Measurements from ENCODE around the gene MPIG6B. TPM values are rescaled to one million over a fixed set of nuclear protein-coding genes. Genes with fewer than 3 reads are reported as not detected.

The MPIG6B gene
- total RNA-seq, 1 donor from 2014 or later, result not detected

GRCh38 chr6:31687860-31688693 lies 35.1 kb upstream of the MPIG6B start:
- H3K27ac Mint-ChIP-seq (ENCODE audit: unreplicated experiment), result no peak overlapping the region
- no peaks in the 10 kb centered on the region for H3K27me3 Mint-ChIP-seq (ENCODE audit: unreplicated experiment)
- TF ChIP-seq CTCF (IDR thresholded peaks at IDR 0.05), result no peak
- peaks cover 32% of the 10 kb centered on the region for H3K36me3 Mint-ChIP-seq (ENCODE audit: unreplicated experiment)
- no peaks in the 10 kb centered on the region for H3K4me1 Mint-ChIP-seq (ENCODE audit: unreplicated experiment)
- DNase-seq (ENCODE audit: extremely low spot score, unreplicated experiment), result no peak
- H3K9me3 Mint-ChIP-seq (ENCODE audit: unreplicated experiment), result no peaks in the 10 kb centered on the region
- H3K4me3 Mint-ChIP-seq (ENCODE audit: unreplicated experiment), result no peak overlapping the region

GRCh38 chr6:31689249-31690110 lies 33.7 kb upstream of the MPIG6B start:
- no peak for DNase-seq (ENCODE audit: extremely low spot score, unreplicated experiment)
- H3K4me1 Mint-ChIP-seq (ENCODE audit: unreplicated experiment), result no peaks in the 10 kb centered on the region
- H3K4me3 Mint-ChIP-seq (ENCODE audit: unreplicated experiment), result no peak overlapping the region
- H3K36me3 Mint-ChIP-seq (ENCODE audit: unreplicated experiment), result peaks cover 35% of the 10 kb centered on the region
- H3K27ac Mint-ChIP-seq (ENCODE audit: unreplicated experiment), result no peak overlapping the region
- TF ChIP-seq CTCF (IDR thresholded peaks at IDR 0.05), result peak; percentile 49
- no peaks in the 10 kb centered on the region for H3K9me3 Mint-ChIP-seq (ENCODE audit: unreplicated experiment)
- H3K27me3 Mint-ChIP-seq (ENCODE audit: unreplicated experiment), result no peaks in the 10 kb centered on the region

GRCh38 chr6:31690231-31691077 lies 32.7 kb upstream of the MPIG6B start:
- Mint-ChIP-seq H3K4me1 (ENCODE audit: unreplicated experiment) (no peaks in the 10 kb centered on the region), H3K27me3 (ENCODE audit: unreplicated experiment) (no peaks in the 10 kb centered on the region), H3K27ac (ENCODE audit: unreplicated experiment) (no peak overlapping the region), H3K4me3 (ENCODE audit: unreplicated experiment) (no peak overlapping the region), H3K9me3 (ENCODE audit: unreplicated experiment) (no peaks in the 10 kb centered on the region), H3K36me3 (ENCODE audit: unreplicated experiment) (peaks cover 34% of the 10 kb centered on the region)
- no peak for TF ChIP-seq CTCF (IDR thresholded peaks at IDR 0.05)
- no peak for DNase-seq (ENCODE audit: extremely low spot score, unreplicated experiment)

GRCh38 chr6:31691078-31691463 lies 32.1 kb upstream of the MPIG6B start:
- Mint-ChIP-seq H3K4me3 (ENCODE audit: unreplicated experiment) (no peak overlapping the region), H3K9me3 (ENCODE audit: unreplicated experiment) (no peaks in the 10 kb centered on the region), H3K36me3 (ENCODE audit: unreplicated experiment) (peaks cover 30% of the 10 kb centered on the region), H3K27me3 (ENCODE audit: unreplicated experiment) (no peaks in the 10 kb centered on the region), H3K27ac (ENCODE audit: unreplicated experiment) (no peak overlapping the region), H3K4me1 (ENCODE audit: unreplicated experiment) (no peaks in the 10 kb centered on the region)
- TF ChIP-seq CTCF (IDR thresholded peaks at IDR 0.05), result no peak
- DNase-seq (ENCODE audit: extremely low spot score, unreplicated experiment), result no peak

Data from osteocyte (in vitro differentiated cells).